ENCODE measurements around the gene VPS4B. TPM values are rescaled to one million over a fixed set of nuclear protein-coding genes. Genes with fewer than 3 reads are reported as not detected.

VPS4B gene
- total RNA-seq, 1 experiment from 2014 or later = 35.0 TPM

GRCh38 chr18:63422864-63423304 lies 608 bp upstream of the VPS4B start:
- Histone ChIP-seq H3K36me3 (ENCODE audit: control insufficient read depth, insufficient read depth, low read length) (no peaks in the 10 kb centered on the region), H3K9me3 (no peaks in the 10 kb centered on the region), H3K4me1 (no peaks in the 10 kb centered on the region), H3K4me3 (ENCODE audit: low read depth, low read length) (peak overlapping the region; percentile 45), H3K27me3 (replicated peaks; ENCODE audit: control insufficient read depth, insufficient read depth, low read length) (no peaks in the 10 kb centered on the region)
- Mint-ChIP-seq H3K4me1 (ENCODE audit: low read depth, unreplicated experiment) (peaks cover 9% of the 10 kb centered on the region), H3K27ac (ENCODE audit: unreplicated experiment) (peak overlapping the region; percentile 98), H3K4me3 (ENCODE audit: unreplicated experiment) (peak overlapping the region; percentile 79), H3K9me3 (ENCODE audit: unreplicated experiment) (no peaks in the 10 kb centered on the region), H3K36me3 (ENCODE audit: insufficient read depth, unreplicated experiment) (peaks cover 18% of the 10 kb centered on the region), H3K27me3 (ENCODE audit: insufficient read depth, unreplicated experiment) (no peaks in the 10 kb centered on the region)
- intact Hi-C loops (cut with micrococcal nuclease; ENCODE audit: unreplicated experiment) = loop anchor here (1.0 kb wide), 1 partner anchor 56 kb away; the partner anchor contains the start of gene KDSR
- ChIA-PET CTCF (interaction anchor here (1.2 kb wide), 1 partner anchor 17 kb away, joined by 3 read pairs; no protein-coding TSS in a partner anchor), POLR2A (interaction anchor here (1.2 kb wide), 1 partner anchor 12 kb away, joined by 5 read pairs; no protein-coding TSS in a partner anchor)
- BruUV-seq (replicated peaks) = TSS peak; percentile 88
- no peak for TF ChIP-seq CTCF (IDR thresholded peaks at IDR 0.05; ENCODE audit: insufficient read depth in 1 of 2, low read depth in 1 of 2, low read length in 1 of 2, severe bottlenecking in 1 of 2, unreplicated experiment in 1 of 2)
- no peak for DNase-seq

GRCh38 chr18:63421514-63421913 lies 762 bp downstream of the VPS4B start:
- Mint-ChIP-seq H3K27ac (ENCODE audit: unreplicated experiment) (peak overlapping the region; percentile 98), H3K4me3 (ENCODE audit: unreplicated experiment) (peak overlapping the region; percentile 79), H3K4me1 (ENCODE audit: low read depth, unreplicated experiment) (peaks cover 9% of the 10 kb centered on the region), H3K36me3 (ENCODE audit: insufficient read depth, unreplicated experiment) (peaks cover 18% of the 10 kb centered on the region), H3K27me3 (ENCODE audit: insufficient read depth, unreplicated experiment) (no peaks in the 10 kb centered on the region), H3K9me3 (ENCODE audit: unreplicated experiment) (no peaks in the 10 kb centered on the region)
- H3K36me3 ChIP-seq (ENCODE audit: control insufficient read depth, insufficient read depth, low read length) = no peaks in the 10 kb centered on the region
- ChIA-PET CTCF (interaction anchor here (1.2 kb wide), 1 partner anchor 18 kb away, joined by 3 read pairs; no protein-coding TSS in a partner anchor), POLR2A (interaction anchor here (0.6 to 1.2 kb wide), 3 partner anchors 11 to 333 kb away, joined by 3 to 5 read pairs (median 3); no protein-coding TSS in a partner anchor)
- no peak for DNase-seq
- no TSS peak for BruUV-seq (replicated peaks)
- no peaks in the 10 kb centered on the region for H3K27me3 ChIP-seq (replicated peaks; ENCODE audit: control insufficient read depth, insufficient read depth, low read length)
- intact Hi-C loops (cut with micrococcal nuclease; ENCODE audit: unreplicated experiment) = no loop called here
- no peaks in the 10 kb centered on the region for H3K9me3 ChIP-seq
- no peak for TF ChIP-seq CTCF (IDR thresholded peaks at IDR 0.05; ENCODE audit: insufficient read depth in 1 of 2, low read depth in 1 of 2, low read length in 1 of 2, severe bottlenecking in 1 of 2, unreplicated experiment in 1 of 2)
- peak overlapping the region; percentile 75 for H3K4me3 ChIP-seq (ENCODE audit: low read depth, low read length)
- H3K4me1 ChIP-seq = no peaks in the 10 kb centered on the region

- H3K4me1 Mint-ChIP-seq (ENCODE audit: low read depth, unreplicated experiment) = peaks cover under 1% of the 10 kb centered on the region
- Histone ChIP-seq H3K9me3 (no peaks in the 10 kb centered on the region), H3K4me1 (no peaks in the 10 kb centered on the region), H3K4me3 (ENCODE audit: low read depth, low read length) (no peak overlapping the region), H3K36me3 (ENCODE audit: control insufficient read depth, insufficient read depth, low read length) (no peaks in the 10 kb centered on the region; the same call in 1 of the 2 replicates), H3K27me3 (replicated peaks; ENCODE audit: control insufficient read depth, insufficient read depth, low read length) (no peaks in the 10 kb centered on the region)
- H3K27me3 Mint-ChIP-seq (ENCODE audit: insufficient read depth, unreplicated experiment) = no peaks in the 10 kb centered on the region
- ChIA-PET CTCF (no interaction called here), POLR2A (no interaction called here)
- no TSS peak for BruUV-seq (replicated peaks)
- peaks cover 13% of the 10 kb centered on the region for H3K36me3 Mint-ChIP-seq (ENCODE audit: insufficient read depth, unreplicated experiment)
- no peak overlapping the region for H3K27ac Mint-ChIP-seq (ENCODE audit: unreplicated experiment)
- no peak overlapping the region for H3K4me3 Mint-ChIP-seq (ENCODE audit: unreplicated experiment)
- no peak for TF ChIP-seq CTCF (IDR thresholded peaks at IDR 0.05; ENCODE audit: insufficient read depth in 1 of 2, low read depth in 1 of 2, low read length in 1 of 2, severe bottlenecking in 1 of 2, unreplicated experiment in 1 of 2)
- H3K9me3 Mint-ChIP-seq (ENCODE audit: unreplicated experiment) = no peaks in the 10 kb centered on the region
- intact Hi-C loops (cut with micrococcal nuclease; ENCODE audit: unreplicated experiment) = no loop called here
- no peak for DNase-seq
These were observed 9.3 kb downstream of the VPS4B start for GRCh38 chr18:63412953-63413352.
